Activated CD4-positive, alpha-beta T cell treated with anti-CD3 and anti-CD28 coated beads, Interleukin-2, amount 50 U/mL, for 1 hour (primary cell): ENCODE results near the gene KBTBD3.
A peak's percentile ranks its signal among the peaks of the same experiment; 100 is the strongest.

ENCODE experiments used
- DNase-seq: peaks from one replicate; pipeline ENCODE4 v3.0.0-alpha.2; 2020

KBTBD3 gene

DNA sequence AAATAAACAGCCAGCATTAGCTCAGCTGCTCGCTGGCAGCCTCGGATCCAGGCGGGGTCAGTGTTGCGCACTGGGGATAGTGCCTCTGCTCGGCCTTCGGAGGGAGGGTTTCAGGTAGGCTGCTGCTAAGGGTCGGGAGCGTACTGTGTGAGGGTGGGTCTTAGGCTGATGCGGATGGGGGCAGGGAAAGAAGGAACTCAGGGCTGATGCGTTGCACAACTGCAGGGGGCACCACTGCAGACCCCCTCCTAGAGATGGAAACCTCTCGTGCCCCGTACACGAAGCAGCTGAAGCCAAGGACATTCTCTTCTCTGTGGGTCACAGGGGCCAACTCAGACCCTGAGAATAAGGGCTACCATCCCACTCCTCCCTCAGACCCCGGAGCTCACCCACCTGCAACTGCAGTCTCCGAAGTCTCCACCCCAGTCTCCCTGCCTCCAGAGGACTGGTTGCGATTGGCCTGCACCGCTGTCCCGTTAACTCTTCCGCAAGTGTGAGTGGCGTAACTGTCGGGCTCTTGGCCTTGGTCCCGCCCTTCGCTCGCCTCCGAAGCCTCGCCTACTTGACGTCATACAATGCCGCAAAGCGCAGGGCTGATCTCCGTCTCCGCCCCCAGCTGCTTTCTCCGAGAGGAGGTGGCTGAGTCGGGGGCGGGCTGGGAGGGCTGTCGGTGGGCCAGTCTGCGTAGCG lies at the start of gene KBTBD3:
Gene KBTBD3 (minus strand): TSS at position 429 of the 690 bp plus-strand sequence. CDS start 18,250 bp downstream, outside the sequence.
- peak; percentile 97 for DNase-seq

GRCh38 chr11:106121570-106122320 lies 44.6 kb upstream of the KBTBD3 start:
- DNase-seq, result no peak

GRCh38 chr11:106105986-106106385 lies 28.8 kb upstream of the KBTBD3 start:
- DNase-seq, result no peak

- DNase-seq, result no peak
These were observed 24.7 kb upstream of the KBTBD3 start for GRCh38 chr11:106101819-106102218.

- DNase-seq, result no peak
These were observed 24.2 kb upstream of the KBTBD3 start for GRCh38 chr11:106101370-106101769.

GRCh38 chr11:106098893-106099553 lies 21.9 kb upstream of the KBTBD3 start:
- no peak for DNase-seq

DNA sequence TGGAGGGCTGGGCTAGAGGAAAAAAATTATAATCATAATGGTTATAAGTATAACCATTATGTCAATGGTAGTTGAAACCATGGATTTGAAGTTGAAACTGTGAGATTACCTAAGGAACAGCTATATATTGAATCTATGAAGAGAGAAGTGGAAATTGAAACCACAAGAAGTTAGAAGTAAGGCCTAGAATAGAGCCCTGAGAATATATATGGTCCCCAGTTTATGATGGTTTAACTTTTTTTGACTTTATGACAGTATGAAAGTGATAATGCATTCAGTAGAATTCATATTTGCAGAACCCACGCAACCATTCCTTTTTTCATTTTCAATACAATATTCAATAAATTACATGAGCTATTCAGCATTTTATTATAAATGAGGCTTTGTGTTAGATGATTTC lies 15.3 kb upstream of the KBTBD3 start:
- DNase-seq, result no peak

- no peak for DNase-seq
These were observed 14.5 kb upstream of the KBTBD3 start for GRCh38 chr11:106091480-106092123.

- no peak for DNase-seq
These were observed 11.7 kb upstream of the KBTBD3 start for GRCh38 chr11:106088896-106089295.

DNA sequence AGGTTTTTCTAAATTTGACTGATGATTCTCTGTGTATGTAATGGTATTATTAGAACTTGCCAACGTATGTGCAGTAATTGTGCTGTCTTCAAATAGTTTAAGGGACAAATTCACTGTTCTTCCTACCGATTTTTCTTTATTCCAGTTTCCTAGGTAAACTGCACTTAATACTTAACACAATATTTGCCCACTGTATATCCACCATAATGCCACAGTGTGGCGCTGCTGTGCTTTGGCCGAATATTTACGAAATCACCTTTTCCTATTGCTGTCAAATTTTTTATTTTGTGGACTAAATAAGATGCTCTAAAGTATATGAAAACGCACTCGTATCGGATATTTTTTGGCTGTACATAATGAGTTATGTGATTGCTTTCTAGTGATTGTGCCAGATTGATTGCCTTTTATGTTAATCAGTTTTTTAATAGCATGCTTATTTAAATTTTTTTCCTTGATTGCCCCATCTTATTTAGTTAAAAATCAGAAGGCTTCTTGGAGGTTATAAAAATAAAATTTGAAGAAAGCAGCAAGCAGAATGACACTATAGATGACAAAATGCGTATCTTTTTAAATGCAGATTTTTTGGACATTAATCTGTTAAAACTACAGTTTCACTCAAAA lies 10.8 kb upstream of the KBTBD3 start:
- peak; percentile 37 for DNase-seq

GRCh38 chr11:106086850-106087249 lies 9.7 kb upstream of the KBTBD3 start:
- no peak for DNase-seq

DNA sequence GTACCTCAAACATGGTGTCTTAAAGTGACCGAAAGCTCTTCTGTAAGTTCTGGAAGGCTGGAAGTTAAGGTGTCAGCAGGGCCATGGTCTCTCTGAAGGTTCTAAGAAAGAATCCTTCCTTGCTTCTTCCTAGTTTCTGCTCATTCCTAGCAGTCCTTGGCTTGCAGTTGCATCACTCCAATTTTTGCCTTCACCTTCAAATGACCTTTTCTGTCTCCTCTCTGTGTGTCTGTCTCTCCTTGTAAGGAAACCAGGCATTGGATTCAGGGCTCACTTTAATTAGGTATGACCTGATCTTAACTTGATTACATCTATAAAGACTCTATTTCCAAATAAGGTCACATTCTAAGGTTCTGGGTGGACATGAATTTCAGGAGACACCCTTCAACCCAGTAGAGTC lies 9.0 kb upstream of the KBTBD3 start:
- DNase-seq, result no peak

GRCh38 chr11:106082096-106082495 lies 4.9 kb upstream of the KBTBD3 start:
- DNase-seq, result no peak

DNA sequence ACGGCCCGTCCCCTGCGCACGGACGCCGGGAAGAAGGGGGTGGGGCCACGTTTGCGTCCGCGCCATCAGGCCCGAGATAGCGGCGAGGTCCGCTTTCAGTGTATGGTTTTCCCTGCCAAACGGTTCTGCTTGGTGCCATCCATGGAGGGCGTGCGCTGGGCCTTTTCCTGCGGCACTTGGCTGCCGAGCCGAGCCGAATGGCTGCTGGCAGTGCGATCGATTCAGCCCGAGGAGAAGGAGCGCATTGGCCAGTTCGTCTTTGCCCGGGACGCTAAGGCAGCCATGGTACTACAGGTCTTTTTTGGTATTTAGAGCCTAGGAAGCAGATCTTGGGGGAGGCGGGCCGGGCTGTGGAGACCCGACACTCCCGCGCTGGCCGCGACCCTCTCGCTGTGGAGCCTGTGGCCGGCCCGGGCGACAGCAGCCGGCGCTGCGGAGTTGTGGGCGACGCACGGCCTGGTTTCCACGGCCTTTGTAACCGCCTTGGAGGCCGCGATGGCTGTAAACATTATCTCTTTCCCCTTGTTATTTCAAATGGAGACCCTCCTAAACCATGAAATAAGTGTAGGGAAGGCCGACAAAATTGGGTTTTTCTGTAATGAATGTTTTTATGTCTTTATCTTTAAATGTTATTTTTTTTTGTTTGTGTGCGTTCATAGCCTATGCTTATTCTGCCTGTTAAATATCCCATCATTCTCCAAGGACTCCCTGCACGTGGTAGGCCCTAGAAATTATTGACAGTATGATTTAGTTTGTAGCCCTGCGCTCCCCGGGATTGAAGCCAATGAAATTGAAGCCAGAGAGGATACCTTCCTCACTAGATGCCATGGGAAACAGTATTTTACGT lies 685 bp upstream of the KBTBD3 start, which contains the start of gene AASDHPPT:
Gene AASDHPPT (plus strand): TSS at position 54 of the 847 bp plus-strand sequence. CDS start 49 bp downstream, at position 103.
- DNase-seq, result no peak

- no peak for DNase-seq
These were observed 802 bp downstream of the KBTBD3 start for GRCh38 chr11:106076171-106076918.

DNA sequence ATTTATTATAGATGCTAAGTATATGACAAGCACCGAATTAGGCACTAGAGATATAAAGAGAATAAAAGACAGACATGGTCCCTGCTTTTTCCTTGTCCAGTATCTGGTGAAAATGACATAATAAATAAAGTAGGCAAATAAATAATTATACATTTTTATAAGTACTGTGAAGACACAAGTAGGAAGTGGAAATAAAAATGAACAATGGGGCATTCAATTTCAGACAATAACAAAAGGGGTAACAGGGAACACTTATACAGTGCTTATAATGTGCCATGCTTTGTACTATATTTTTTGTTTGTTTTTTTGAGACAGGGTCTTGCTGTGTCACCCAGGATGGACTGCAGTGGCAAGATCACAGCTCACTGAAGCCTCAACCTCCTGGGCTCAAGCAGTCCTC lies 4.3 kb downstream of the KBTBD3 start:
- DNase-seq, result no peak

DNA sequence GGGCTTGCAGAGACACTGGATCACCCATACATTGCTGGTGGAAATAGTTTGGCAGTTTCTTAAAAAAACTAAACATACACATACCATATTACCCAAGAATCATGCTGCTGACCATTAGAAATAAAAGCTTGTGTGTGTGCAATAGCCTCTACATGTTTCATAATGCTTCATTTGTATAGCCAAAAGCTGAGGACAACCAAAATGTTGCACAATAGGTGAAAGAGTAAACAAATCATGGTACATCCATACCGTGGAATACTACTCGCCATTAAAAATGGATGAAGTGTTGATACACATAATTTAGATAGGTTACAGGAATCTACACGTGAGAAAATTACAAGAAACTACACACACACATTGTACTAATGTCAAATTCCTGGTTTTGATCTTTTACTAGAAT lies 6.5 kb downstream of the KBTBD3 start:
- DNase-seq, result no peak

GRCh38 chr11:106063009-106063408 lies 14.1 kb downstream of the KBTBD3 start:
- DNase-seq, result no peak

GRCh38 chr11:106061954-106062949 lies 14.9 kb downstream of the KBTBD3 start:
- no peak for DNase-seq
